GM12875 (cell line): ENCODE data around the gene ILK.

Source experiments
- H3K4me3 ChIP-seq: one replicate; pipeline ENCODE4 v1.5.1; 2011; ENCODE audit warnings: low read depth, low read length, control low read depth
- CTCF ChIP-seq: IDR thresholded peaks from 2 replicates; pipeline ENCODE4 v1.5.1; 2011; ENCODE audit warnings: low read depth, mild to moderate bottlenecking, control low read depth, inconsistent platforms, low read length, moderate library complexity, borderline replicate concordance; ENCODE audit not compliant: insufficient read depth

The ILK gene

GRCh38 chr11:6640985-6641701 lies 37.6 kb downstream of the ILK start:
- TF ChIP-seq CTCF: no peak
- H3K4me3 ChIP-seq: no peak overlapping the region

GRCh38 chr11:6642957-6643356 lies 39.4 kb downstream of the ILK start:
- no peak overlapping the region for H3K4me3 ChIP-seq
- no peak for TF ChIP-seq CTCF

GRCh38 chr11:6646071-6646470 lies 42.5 kb downstream of the ILK start:
- H3K4me3 ChIP-seq: no peak overlapping the region
- TF ChIP-seq CTCF: no peak

- TF ChIP-seq CTCF: no peak
- H3K4me3 ChIP-seq: no peak overlapping the region
These were observed 43.0 kb downstream of the ILK start for GRCh38 chr11:6646576-6646917.

GRCh38 chr11:6646918-6647679 lies 43.5 kb downstream of the ILK start:
- no peak for TF ChIP-seq CTCF
- H3K4me3 ChIP-seq: no peak overlapping the region

- H3K4me3 ChIP-seq: no peak overlapping the region
These were observed 44.3 kb downstream of the ILK start for GRCh38 chr11:6647836-6648235.

More at GRCh38 chr11:6647836-6648235, 44.3 kb downstream of the ILK start:
- no peak for TF ChIP-seq CTCF
